Measurements from ENCODE around the gene HCFC1R1. TPM values are rescaled to one million over a fixed set of nuclear protein-coding genes. Genes with fewer than 3 reads are reported as not detected.

HCFC1R1 gene
- total and polyA plus RNA-seq, 2 of the 8 experiments (the other 6 are each of a cell fraction or from before 2014, with no cell fraction given): 72.7 to 138 TPM

DNA sequence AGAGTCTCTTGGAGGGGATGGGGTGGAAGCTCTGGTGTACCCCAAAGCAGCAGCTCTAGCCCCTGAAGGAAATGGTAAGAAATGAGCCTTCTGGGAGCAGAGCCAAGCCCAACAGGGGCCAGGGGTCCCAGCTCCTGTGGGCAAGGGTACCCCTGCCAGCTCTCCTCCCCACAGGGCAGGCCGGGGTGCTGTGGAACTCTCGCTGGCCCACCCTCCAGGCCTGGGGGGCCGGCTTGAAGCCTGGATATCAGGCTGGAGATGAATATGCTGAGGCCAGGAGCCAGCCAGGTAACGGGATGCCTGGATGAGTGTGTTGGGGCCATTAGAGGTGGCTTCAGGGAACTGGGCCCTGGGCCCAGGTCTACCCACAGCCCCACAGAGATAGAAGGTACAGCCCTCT, 23.2 kb downstream of the HCFC1R1 start:
- no peaks in the 10 kb centered on the region for H3K9me3 ChIP-seq (ENCODE audit: insufficient read depth in 2 of 2, low read depth in 1 of 2, low read length in 1 of 2)
- ChIA-PET CTCF (ENCODE audit: partially characterized antibody) (interaction anchor here (0.9 to 17.3 kb wide), 10 partner anchors 10 to 74 kb away, joined by 3 to 639 read pairs (median 8); partner anchors contain the start of genes BICDL2, CLDN6, CLDN9 and HCFC1R1), POLR2A (ENCODE audit: partially characterized antibody) (interaction anchor here (1.1 to 35.7 kb wide), 9 partner anchors 8 to 97 kb away, joined by 3 to 1808 read pairs (median 11); partner anchors contain the start of genes BICDL2, CLDN6, CLDN9 and HCFC1R1)
- no peak overlapping the region for H3K9ac ChIP-seq (replicated peaks in 1 of 4; ENCODE audit: extremely low read depth in 1 of 4, low read depth in 3 of 4, low read length in 3 of 4)
- no peaks in the 10 kb centered on the region for H3K79me2 ChIP-seq (ENCODE audit: control insufficient read depth in 1 of 2, insufficient read depth in 2 of 2, low read length in 2 of 2)
- H2AFZ ChIP-seq (ENCODE audit: low read length): no peak overlapping the region
- H3K23ac ChIP-seq (ENCODE audit: insufficient read length): no peak overlapping the region
- H2AK5ac ChIP-seq (ENCODE audit: low read depth, low read length): peak overlapping the region; percentile 70; the same call in 1 of the 2 replicates
- H4K20me1 ChIP-seq (replicated peaks in 1 of 2; ENCODE audit: control insufficient read depth in 1 of 2, insufficient read depth in 2 of 2, low read length in 2 of 2): peaks cover 0 to 2% of the 10 kb centered on the region in 2 experiments
- H3K56ac ChIP-seq (replicated peaks; ENCODE audit: insufficient read length, low read depth, low read length): no peak overlapping the region
- H4K8ac ChIP-seq (ENCODE audit: extremely low read depth, insufficient read depth, low read length): no peak overlapping the region
- no peak for FAIRE-seq
- no peaks in the 10 kb centered on the region for H3K79me1 ChIP-seq (ENCODE audit: low read depth, low read length)
- WGBS, 2 experiments (ENCODE audit: extremely low coverage in 1 of 2, insufficient coverage in 1 of 2, insufficient read length in 1 of 2, insufficient replicate concordance in 2 of 2, low coverage in 1 of 2, low lambda C conversion rate in 2 of 2, missing lambda C conversion rate in 1 of 2): 92% methylated on average over 4 of the region's 4 CpGs; no CpG with 5 or more reads in 1 of the 2 experiments
- no peak overlapping the region for H3K4me3 ChIP-seq (ENCODE audit: extremely low read depth in 1 of 4, insufficient read depth in 2 of 4, low read depth in 3 of 4, low read length in 4 of 4)
- no peaks in the 10 kb centered on the region for H3K27me3 ChIP-seq (replicated peaks in 1 of 4; ENCODE audit: control insufficient read depth in 3 of 4, extremely low read depth in 1 of 4, insufficient read depth in 3 of 4, low read length in 3 of 4)
- H2BK20ac ChIP-seq (ENCODE audit: low read length): no peak overlapping the region
- H3K23me2 ChIP-seq (ENCODE audit: low read depth, low read length): peaks cover 3% of the 10 kb centered on the region
- H4K91ac ChIP-seq (replicated peaks; ENCODE audit: insufficient read length, low read length): no peak overlapping the region
- DNase-seq (ENCODE audit: low read depth in 1 of 2, low spot score in 2 of 2): no peak
- no peak overlapping the region for H3K4me2 ChIP-seq (ENCODE audit: insufficient read depth in 1 of 2, low read depth in 2 of 2, low read length in 2 of 2)
- H4K5ac ChIP-seq (ENCODE audit: insufficient read length, low read depth, low read length): no peak overlapping the region
- 0 out of 2 replicates have a peak overlapping the region, but pooled peaks have one; percentile 17 for H2BK12ac ChIP-seq (ENCODE audit: low read depth, low read length)
- no peak overlapping the region for H2BK5ac ChIP-seq (ENCODE audit: low read depth, low read length)
- no peak overlapping the region for H3K14ac ChIP-seq (ENCODE audit: insufficient read length)
- H3K36me3 ChIP-seq (ENCODE audit: control insufficient read depth in 2 of 4, insufficient read depth in 4 of 4, low read length in 3 of 4): no peaks in the 10 kb centered on the region
- no peak overlapping the region for H3K18ac ChIP-seq (ENCODE audit: extremely low read depth, low read length)
- no peak for TF ChIP-seq KDM1A (IDR thresholded peaks at IDR 0.05; ENCODE audit: borderline replicate concordance, low read length)
- TF ChIP-seq POU5F1 (IDR thresholded peaks at IDR 0.05; ENCODE audit: low read depth, low read length): no peak
- no peak for TF ChIP-seq EP300 (IDR thresholded peaks at IDR 0.05; ENCODE audit: borderline replicate concordance in 1 of 2, low read depth in 2 of 2, low read length in 2 of 2)
- TF ChIP-seq, protein P1, sequence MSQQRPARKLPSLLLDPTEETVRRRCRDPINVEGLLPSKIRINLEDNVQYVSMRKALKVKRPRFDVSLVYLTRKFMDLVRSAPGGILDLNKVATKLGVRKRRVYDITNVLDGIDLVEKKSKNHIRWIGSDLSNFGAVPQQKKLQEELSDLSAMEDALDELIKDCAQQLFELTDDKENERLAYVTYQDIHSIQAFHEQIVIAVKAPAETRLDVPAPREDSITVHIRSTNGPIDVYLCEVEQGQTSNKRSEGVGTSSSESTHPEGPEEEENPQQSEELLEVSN (IDR thresholded peaks at IDR 0.05): no peak
- TF ChIP-seq SP2 (IDR thresholded peaks at IDR 0.05; ENCODE audit: low read length): no peak
- TF ChIP-seq POLR2AphosphoS5 (IDR thresholded peaks at IDR 0.05; ENCODE audit: low read depth, low read length): no peak
- no peak for TF ChIP-seq ASH2L (IDR thresholded peaks at IDR 0.05; ENCODE audit: low read length)
- TF ChIP-seq GTF2F1 (IDR thresholded peaks at IDR 0.05; ENCODE audit: borderline replicate concordance, low read depth, low read length): no peak
- no peak overlapping the region for H3K4ac ChIP-seq (replicated peaks; ENCODE audit: insufficient read length, low read depth, low read length)
- no peak overlapping the region for H2BK120ac ChIP-seq (replicated peaks; ENCODE audit: low read depth, low read length)
- no peak overlapping the region for H3K27ac ChIP-seq (ENCODE audit: low read depth, low read length)
- H2BK15ac ChIP-seq (ENCODE audit: low read length): 0 out of 2 replicates have a peak overlapping the region, but pooled peaks have one; percentile 29
- peaks cover 0 to 26% (median 10%) of the 10 kb centered on the region in 4 experiments; a peak in 6 of 7 replicates for H3K4me1 ChIP-seq (replicated peaks in 1 of 4; ENCODE audit: control insufficient read depth in 3 of 4, insufficient read depth in 4 of 4, low read length in 3 of 4)

All from H1 (cell line).